ENCODE results near the gene BAD.

GRCh38 chr11:64294774-64295173 lies 10.3 kb upstream of the BAD start:
- TF ChIP-seq CTCF (IDR thresholded peaks at IDR 0.05) (no peak), POLR2AphosphoS5 (IDR thresholded peaks at IDR 0.05) (no peak), POLR2A (IDR thresholded peaks at IDR 0.05) (no peak)

Measured in suprapubic skin (tissue), 4 donors.